GM18519 (cell line): ENCODE results near the gene HTRA2.

ENCODE experiments used
- ATAC-seq: cut with Tn5 transposase; IDR thresholded peaks from one replicate; pipeline ENCODE4 v1.9.1; 2021; ENCODE audit warnings: mild to moderate bottlenecking, moderate library complexity; ENCODE audit not compliant: unreplicated experiment, low FRiP score

HTRA2 gene

DNA sequence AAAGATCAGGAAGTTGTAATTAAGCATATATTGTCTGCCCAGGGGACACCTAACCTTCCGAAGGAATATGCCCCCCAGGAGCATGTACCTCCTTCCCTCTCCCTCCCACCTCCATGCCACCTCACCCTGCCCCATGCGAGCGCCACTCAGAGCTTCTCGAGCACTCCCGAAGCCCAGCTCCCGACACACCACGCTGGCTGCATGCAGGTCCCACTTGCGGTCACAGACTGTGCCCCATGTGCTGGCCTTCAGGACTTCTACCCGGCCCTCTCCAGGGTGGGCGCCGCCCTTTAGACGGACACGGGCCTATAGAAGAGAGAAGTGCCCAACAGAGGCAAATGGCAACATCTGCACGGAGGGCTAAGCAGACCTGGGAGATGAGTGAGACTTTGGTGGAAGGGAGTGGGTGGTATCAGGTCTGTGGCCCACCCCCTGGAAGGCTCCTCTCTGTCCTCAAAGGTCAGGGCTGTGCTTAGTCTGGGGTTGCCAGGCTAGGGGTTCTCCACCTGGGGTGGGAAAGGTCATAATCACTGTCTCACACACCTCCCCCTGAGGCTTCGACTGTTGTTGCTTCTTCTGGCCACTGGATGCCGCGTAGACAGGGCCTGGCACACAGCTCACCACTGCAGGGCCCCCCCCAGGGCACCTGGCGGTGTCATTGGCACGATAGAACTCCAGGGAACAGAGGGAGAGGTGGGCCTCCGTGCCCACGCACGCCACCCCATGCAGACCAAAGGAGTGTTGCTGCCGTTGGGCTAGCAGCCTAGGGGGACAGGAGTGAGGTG, 6.6 kb downstream of the HTRA2 start:
- ATAC-seq, result no peak

DNA sequence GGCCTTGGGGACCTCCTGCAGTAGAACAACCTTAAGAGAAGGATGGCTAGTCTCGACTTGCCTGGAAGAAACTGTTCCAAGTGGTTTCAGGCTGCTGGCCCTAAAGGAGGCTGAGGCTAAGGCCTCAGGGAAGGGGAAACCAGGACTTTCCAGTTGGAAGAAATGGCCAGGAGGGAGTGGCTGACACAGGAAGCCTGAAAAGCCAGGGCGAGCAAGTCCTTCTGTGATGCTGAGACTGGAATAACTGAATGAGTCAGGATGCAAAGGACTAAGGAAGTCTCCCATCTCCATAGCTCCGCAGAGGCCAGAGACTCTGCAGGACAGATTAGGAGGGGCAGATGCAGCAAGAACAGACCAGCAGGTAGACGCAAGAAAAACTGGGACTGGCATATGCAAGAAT, 7.4 kb downstream of the HTRA2 start:
- no peak for ATAC-seq

DNA sequence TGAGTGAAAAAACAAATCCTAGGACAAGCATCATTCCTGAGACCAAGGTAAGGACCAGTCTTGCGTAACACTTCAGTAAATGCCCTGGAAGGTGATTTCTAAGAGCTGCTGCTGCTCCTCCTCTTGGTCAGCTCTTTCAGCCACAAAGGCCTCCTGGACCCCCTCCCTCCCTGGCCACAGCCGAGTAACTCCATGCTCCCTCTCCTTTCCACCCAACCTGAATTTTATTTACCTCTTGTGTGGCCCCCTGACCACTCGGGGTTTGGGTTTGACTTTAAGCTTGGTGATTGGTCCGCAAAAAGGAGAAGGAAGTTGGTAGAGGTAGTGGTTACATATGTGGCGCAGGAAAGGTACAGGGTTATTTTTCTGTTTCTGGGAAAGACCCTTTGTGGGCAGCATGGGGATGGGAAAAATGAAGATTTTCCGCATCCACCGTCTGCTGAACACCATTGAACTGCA, 9.2 kb downstream of the HTRA2 start:
- ATAC-seq, result no peak

DNA sequence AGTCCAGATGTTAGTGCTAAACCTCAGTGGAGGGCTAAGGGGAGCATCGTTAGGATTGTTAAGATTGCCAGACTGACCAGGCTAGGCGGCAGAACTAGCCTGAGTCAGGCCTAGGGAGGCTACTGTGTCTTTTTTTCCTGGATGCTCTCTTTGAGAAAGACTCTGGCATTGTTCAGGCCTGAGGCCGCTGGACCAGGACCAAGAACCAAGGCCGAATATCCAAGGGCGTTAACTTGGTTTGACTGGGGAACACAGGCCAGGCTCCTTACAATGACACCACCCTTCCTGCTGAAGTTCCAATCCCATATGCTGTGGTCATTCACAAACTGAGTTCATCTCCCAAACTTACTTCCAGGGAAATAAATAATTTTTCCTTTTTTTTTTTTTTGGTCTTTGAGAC, 10.6 kb downstream of the HTRA2 start:
- ATAC-seq, result no peak

DNA sequence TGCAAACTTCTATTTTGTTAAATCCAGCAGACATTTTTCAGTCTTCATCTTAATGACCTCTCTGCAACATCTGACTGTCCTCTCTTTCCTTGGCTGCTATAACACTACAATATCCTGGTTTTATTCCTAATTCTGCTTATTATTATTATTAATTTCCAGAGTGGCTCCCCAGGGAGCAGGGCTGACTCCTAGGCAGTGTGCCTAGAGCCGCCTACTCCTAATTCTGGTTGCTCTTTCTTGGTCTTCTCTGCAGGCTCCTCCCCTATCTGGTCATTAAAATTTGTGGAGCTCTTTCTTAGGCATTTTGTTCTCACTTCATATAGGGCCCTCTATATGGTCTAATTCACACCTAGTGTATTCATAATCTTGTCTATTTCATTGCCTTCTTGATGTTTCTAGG, 13.2 kb downstream of the HTRA2 start:
- no peak for ATAC-seq

DNA sequence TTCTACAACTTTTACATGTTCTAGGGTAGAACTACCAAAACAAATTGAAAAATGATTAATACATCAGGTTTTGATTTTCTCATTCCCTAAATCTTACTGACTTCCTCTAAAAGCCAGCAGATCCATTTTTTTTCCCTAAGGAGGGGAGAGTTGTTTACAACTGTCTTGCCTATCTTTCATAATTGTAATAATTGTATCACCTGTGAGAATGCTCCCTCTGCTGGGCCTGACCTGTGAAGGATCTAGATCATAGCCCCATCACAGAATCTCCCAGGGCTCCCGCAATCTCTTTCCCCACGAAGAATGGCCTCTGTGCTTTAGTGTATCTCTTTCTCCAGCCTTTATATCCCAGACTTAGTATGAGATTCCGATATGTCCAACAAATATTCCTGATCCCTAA, 14.9 kb downstream of the HTRA2 start:
- no peak for ATAC-seq

DNA sequence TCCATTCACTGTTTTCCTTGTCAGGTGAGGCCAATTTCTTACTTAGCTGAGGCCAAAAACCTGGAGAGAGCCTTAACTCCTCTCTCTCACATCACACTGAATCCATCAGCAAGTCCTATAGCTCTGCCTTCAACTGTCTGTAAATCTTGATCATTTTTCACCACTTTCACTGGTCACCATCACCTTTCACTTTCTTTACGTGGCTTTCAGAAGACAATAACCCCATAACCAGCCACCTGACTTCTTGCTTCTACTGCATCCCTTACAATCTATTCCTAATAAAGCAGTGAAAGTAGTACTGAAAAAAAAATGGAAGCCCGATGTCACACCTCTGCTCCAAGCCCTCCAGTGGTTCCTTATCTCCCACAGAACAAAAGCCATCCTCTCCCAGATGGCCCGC, 16.3 kb downstream of the HTRA2 start:
- ATAC-seq, result no peak

DNA sequence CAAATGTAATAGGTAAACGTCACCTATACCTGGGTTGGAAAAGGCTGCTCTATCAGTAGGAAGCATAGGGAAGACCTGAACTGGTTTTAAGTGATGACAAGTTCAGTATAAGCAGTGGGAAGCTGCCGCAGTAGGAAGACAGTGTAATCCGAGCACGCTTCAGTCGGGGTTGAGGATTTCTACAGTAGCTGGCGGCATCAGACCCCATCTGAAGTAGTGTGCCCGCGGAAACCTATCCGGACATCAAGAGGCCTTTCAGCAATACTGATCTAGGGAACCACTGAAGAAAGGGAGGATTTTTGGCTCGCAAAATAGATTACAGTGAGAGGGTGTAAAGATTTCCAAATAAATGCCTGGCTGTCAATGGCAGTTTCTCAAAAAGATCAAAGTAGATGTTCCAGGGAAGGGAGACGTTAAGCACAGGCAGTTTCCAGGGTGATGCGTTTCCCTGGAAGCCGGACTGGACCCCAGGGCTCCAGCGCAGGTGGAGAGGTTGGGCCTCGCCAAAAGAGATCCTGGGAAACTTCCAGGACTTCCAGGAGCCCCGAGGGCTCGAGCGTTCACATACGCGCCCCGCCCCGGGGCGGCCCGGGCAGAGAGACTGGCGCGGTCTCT, 18.7 kb downstream of the HTRA2 start:
- no peak for ATAC-seq

DNA sequence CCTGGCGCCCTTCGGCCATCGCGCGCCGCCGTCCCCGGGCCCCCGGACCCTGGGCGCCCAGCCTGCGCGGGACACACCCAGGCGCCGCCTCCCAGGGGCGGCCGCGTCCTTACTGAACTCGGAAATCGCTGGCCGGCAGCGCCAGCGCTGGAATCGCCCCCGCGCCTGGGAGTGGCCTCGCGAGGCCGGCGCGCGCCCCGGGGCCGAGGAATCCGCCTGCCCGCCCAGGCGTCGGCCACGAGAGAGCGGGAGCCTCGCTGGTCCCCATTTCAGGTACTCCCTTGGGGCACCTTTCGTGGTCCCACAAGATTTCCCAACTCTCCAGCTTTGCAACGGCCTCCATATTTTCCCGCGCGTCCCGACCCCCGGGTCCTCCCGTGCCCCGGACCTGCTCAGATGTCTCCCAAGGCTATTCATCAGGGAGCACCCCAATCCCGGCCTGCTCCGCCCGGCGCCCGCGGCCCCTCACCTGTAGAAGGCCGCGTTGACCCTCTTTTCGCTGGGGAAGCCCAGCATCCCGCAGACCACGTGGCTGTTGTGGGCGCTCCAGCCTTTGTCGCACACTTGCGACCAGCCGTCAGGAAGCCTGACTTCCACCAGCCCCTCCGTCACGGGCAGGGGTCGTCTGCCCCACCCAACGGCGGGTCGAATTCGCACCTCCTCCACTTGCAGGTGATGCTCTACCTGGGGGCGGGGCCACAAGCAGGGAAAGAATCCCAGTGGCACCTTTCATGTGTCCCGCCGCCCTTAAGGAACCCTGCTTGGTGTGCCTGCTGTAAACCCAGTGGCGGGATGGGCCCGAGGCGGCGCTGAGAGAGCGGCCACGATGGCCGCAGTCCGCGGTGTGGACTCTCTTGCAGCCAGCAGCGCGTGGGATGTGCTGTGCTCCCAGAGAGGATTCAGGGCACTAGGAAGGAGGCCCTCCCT, 19.4 kb downstream of the HTRA2 start:
- ATAC-seq, result no peak

DNA sequence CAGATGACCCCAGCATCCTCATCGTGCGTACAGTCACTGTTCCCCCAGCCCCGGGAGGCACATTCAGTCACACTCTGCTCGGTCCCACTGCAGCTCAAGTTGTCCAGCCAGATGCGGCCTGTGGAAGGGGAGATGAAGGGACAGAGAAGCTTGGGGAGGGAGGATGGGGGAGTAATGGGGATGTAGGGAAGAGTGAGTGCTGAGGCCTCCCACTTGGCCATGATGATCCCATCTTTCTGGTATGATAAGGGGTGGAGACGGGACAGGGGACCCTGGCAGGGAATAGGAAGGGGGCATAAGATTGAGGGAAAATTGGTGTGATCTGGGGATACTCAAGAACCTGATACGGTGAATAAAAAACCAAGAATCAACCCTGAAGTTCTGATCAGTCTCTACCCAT, 20.5 kb downstream of the HTRA2 start:
- ATAC-seq, result no peak

DNA sequence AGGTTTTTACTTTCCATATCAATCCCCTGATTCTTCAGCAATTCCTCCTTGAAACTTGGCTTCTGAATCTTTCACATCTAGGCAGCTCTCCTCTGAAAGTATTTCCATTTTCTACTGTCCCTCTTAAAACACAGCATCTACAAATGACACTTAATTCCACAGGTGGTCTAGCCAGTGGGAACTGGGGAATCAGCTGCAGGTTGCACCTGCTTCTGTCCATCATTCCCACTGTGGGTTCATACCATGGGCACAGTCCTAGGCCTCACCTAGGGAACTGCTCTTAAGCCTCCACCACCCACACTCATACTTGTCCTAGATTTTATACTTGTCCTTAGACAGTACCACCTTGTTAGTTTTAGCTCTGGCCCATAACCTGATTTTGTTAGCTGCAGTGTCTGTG, 21.8 kb downstream of the HTRA2 start:
- ATAC-seq, result no peak

DNA sequence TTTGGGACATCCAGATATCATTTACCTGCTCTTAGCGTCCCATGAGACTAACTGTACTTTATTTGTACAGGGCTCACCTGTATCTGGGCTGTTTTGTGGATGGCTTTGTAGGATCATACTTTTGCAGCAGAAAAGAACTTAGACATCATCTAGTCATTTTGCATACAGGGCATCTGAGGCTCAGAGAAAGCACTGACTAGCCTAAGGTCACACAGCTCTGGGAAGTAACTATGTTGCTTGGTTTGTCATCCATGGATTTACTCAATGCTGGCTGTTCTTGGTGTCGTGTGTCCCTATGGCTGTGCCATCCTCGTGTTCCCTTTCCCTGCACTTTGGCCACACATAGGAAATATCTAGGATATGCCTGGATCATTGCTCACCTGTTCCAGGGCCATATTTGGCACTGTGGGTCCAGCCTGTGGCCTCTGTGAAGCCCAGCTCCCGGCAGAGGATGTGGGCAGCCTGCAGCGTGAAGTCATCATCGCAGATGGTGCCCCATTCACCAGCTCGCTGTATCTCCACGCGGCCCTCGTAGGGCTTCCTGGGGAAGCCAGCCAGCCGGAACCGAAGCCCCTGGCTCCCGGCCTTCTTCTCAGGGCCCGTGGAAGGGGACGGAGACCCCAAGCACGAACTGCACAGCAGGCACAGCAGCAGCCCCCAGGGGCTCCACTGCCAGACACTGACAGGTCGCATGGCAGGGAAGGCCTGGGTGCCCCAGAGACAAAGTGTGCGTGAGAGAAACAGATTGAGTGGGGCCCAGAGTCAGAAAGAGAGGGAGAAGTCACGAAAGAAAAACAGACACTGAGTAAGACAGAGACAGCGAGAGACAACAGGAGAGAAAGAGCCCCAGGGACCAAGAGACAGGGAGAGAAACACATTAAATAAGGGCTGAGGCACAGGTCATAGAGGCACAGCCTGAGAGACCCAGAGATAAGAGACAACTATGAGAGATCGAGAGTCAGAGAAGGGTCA, 22.5 kb downstream of the HTRA2 start:
- ATAC-seq, result no peak

DNA sequence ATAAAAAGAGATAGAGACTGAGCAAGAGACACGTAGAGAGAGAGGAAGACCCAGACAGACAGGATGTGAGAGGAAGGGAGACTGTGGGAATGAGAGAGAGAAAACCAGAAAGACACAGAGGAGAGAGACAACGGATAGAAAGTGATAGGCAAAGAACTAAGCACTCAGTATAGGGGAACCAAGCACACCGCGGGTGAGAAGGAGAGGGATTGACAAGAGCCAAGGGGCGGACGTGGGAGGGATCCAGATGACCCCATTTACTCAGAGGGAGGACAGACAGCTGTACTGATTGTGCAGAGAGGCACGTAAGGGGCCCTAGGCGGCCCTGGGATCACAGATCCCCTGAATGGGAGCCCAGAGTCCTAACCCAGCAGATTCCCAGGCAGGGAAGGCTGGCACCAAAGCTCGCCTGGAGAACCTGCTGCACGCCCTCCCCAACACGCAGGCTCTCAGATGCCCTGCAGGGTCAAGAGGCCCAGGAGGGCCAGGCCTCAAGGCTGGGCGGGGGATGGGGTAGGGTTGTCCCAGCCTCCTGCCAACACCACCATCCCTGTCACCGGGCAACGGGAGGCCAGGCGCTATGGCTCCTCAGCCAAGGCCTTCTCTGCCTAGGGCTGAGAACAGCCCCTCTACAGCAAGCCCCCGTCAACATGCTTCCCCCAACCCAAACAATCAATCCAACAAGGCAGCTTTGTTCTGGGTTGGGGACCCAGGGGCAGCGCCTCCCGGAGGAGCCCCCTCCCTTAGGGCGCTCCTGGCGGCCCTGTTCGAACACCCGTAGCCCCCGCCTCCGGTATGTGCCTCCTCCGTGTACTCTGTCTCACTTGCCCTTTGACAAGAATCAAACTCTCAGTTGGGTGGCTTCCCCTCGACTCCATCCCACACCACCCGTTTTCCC, 23.4 kb downstream of the HTRA2 start:
- no peak for ATAC-seq

DNA sequence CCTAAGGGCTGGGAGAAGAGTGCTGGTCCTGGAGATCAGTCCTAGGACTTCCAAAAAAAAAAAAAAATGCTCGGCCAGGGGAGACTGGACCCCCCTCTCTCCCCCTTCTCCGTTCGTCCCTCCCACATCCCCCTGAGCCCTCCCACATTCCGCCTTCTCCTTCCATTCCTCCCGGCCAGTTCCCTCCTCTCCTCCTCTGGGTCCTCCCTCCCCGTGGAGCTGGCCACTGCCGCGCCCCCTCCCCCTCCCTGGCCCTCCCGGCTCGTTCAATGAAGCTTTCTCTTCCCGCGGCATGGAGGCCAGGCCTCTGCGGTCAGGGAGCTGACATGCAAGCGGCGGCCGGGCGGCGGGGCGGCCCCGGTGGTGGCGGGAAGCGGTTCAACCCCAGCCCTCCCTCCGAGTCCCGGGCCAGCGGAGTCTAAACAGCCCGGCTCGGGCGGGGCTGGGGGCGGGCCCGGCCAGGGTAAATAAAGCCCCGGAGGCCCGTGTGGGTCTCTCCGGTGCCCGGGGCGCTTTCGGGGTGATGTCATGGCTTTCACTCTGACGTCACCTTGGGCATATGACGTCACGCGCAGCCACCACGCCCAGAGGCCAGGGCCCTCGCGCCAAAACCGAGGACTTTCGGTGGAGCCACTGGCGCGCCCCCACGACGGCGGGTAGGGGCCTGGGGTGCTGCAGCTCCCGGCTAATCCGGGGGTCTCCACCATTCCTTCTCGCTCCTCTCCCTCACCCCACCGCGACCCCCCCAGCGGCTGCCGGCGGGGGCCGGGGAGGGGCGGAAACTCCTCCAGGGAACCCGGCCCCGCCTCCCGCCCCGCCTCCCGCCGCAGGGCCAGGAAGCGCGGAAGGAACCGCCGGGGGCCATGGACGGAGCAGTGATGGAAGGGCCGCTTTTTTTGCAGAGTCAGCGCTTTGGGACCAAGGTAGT, 24.4 kb downstream of the HTRA2 start, which contains the start of the genes DOK1 and LOXL3:
Gene DOK1 (plus strand): TSS at position 829 of the 928 bp plus-strand sequence. CDS start 35 bp downstream, at position 864.
Gene LOXL3 (minus strand): TSS at position 51 of the 928 bp plus-strand sequence. CDS start 1,308 bp downstream, outside the sequence.
- ATAC-seq, result no peak

DNA sequence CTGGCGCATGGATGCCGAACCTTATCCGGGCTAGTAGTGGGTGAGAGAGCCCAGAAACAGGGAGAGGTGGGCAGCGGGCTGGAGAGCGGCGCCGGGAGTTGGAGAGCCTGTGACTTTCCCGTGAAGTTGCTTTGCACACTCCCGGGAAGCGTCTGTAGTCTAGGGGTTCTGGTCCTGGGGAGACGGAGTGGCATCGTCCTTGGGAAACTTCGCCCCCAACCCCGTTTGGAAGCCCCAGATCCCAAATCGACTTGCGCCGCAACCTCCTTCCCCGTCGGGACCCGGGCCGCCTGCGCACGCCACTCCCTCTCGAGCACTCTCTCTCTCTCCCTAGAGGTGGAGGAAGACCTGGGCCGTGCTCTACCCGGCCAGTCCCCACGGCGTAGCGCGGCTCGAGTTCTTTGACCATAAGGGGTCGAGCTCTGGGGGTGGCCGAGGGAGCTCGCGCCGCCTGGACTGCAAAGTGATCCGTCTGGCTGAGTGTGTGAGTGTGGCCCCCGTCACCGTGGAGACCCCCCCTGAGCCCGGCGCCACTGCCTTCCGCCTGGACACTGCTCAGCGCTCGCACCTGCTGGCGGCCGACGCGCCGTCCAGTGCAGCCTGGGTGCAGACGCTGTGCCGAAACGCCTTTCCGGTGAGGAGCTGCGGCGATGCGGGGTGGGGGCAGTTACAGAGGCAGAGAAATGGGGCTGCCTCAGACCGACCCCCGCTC, 25.2 kb downstream of the HTRA2 start:
- no peak for ATAC-seq

DNA sequence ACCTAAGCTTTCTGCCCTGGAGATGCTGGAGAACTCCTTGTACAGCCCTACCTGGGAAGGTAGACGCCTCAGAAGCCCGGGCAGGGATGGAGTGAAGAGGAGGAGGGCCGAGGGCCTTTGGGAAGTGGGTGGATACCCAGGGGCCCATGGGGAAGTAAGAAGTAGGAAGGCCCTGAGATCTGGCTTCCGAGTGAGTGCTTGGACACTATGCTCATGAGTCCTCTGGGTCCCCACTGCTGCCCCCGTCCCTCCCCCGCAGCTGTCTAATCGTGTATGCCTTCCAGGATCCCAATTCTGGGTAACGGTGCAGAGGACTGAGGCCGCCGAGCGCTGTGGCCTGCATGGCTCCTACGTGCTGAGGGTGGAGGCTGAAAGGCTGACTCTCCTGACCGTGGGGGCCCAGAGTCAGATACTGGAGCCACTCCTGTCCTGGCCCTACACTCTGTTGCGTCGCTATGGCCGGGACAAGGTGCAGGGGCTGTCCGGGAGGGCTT, 25.9 kb downstream of the HTRA2 start:
- no peak for ATAC-seq

DNA sequence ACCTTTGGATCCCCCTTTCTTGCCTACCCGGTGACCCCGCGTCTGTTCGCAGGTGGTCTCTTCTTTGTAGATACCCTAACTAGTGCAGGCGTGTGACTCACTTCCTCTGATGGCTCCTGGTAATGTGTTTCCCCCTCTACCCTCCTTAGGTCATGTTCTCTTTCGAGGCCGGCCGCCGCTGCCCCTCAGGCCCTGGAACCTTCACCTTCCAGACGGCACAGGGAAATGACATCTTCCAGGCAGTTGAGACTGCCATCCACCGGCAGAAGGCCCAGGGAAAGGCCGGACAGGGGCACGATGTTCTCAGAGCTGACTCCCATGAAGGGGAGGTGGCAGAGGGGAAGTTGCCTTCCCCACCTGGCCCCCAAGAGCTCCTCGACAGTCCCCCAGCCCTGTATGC, 26.4 kb downstream of the HTRA2 start:
- ATAC-seq, result no peak
